Lung microvascular endothelial cell (primary cell): ENCODE results near the gene MSANTD2. TPM values are rescaled to one million over a fixed set of nuclear protein-coding genes. Genes with fewer than 3 reads are reported as not detected.

Source experiments
- DNase-seq, 2 donors: peaks; one replicate each; pipeline versions ENCODE4 v3.0.0 to v3.0.0-alpha.2; 2010; ENCODE audit warnings: low read depth in 2 of 2
- total RNA-seq: library from RNA; depleted of rRNA; stranded (reverse); fragments of >200 nt; gene quantifications from 2 replicates; pipeline ENCODE4 v1.2.1, GENCODE V29; 2014

Gene MSANTD2
- total RNA-seq, 1 donor from 2014 or later: 5.6 TPM

DNA sequence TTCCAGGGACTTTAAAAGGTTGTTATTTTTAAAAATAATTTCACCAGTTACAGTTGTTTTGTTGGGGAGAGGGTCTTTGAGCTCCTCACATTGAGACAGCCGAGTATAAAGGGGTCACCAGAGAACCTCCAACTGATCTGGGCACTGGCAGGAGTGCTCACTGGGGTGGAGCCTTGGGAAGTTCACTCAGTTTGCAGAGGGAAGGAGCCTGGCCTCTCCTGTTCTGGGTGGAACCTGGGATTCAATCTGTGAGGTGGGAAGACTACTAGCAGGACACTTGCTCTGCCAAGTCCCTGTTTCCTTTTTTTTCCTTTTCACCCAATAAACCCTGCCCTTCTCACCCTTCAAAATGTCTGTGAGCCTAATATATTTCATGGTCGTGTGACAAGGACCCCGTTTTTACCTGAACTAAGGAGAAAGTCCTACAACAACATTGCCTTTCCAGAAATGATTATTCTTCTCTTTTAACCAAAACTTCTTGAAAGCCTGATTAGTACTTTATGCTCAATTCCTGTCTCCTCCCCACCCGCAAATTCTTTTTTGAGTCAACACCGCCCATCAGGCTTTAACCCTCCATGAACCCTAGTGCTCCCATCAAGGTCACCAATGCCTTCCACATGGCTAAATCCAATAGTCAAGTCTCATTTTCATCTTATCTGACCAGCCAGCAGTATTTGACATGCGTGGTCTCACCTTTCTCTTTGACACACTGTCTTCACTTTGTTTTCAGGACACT is 22.0 kb upstream of the MSANTD2 start:
- no peak for DNase-seq

DNA sequence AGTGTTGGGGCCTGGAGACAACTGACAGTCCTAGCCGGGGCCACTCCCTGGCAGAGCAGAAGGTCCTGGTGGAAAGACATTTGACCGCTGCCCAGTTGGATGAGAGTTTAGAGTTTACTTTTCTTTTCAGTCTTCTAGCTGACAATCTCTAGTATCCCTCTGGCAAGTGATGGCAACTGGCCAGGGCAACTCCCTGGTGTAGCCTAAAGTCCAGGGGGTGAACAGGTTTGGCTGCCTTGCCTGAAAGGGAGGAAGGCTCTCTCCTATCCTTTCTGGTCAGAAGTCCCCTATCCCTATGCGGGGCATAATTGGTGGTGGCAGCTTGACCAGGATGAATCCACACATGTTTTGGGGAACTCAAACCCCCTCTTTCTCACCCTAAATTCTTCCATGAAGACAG is 16.8 kb upstream of the MSANTD2 start:
- DNase-seq: no peak

DNA sequence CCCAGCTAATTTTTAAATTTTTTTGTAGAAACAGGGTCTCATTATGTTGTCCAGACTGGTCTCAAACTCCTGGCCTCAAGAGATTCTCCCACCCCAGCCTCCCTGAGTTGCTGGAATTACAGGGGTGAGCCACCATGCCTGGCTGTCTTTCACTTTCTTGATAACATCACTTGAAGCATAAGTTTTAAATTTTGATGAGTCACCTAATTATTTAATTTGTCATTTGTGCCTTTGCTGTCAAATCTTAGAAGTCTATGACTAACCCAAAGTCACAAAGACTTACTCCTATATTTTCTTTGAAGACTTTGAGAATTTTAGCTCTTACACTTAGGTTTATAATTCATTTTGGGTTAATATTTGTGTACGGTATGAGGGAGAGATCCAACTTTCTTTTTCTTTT is 14.5 kb upstream of the MSANTD2 start:
- peak in 1 of 2 donors; percentile 23 for DNase-seq

DNA sequence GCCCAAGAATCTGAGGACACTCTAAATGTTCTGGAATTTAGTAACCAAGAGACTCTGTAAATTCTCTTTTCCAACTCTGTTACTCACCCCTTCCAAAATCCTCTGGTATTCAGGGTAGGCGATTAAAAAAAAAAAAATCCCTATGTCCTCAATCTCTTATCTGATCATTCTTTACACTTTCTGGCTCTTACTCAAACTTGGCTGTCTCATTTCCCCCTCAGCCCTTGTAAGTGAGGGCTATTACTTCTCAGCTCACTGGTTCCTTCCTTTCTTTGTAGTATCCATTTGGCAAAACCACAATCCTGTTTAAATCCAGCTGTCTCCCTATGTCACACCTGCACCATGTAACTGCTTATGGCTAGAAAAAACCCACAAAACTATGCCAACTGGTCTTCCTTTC is 12.7 kb upstream of the MSANTD2 start:
- peak in 1 of 2 donors; percentile 56 for DNase-seq

DNA sequence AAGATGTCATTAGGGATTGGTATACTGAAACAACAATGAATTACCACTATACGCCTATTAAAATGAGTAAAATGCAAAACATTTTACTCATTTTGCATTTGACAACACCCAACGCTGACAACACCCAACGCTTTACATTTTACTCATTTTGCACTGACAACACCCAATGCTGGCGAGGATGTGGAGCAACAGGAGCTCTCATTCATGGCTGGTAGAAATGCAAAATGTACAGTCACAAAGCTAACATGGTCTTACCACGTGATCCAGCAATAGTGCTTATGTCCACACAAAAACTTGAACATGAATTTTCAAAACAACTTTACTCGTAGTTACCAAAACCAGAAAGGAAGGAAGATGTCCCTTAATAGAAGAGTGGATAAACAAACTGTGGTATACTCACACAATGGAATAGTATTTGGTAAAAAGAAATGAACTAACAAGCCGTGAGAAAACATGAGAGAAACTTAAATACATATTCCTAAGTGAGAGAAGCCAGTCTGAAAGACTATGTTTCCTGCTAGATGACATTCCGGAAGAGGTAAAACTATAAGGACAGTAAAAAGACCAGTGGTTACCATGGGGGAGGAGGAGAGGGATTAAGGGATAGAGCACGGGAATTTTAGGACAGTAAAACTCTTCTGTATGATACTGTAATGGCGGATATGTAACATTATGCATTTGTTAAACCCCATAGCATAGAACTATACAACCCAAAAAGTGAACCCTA is 11.4 kb upstream of the MSANTD2 start:
- DNase-seq: no peak

DNA sequence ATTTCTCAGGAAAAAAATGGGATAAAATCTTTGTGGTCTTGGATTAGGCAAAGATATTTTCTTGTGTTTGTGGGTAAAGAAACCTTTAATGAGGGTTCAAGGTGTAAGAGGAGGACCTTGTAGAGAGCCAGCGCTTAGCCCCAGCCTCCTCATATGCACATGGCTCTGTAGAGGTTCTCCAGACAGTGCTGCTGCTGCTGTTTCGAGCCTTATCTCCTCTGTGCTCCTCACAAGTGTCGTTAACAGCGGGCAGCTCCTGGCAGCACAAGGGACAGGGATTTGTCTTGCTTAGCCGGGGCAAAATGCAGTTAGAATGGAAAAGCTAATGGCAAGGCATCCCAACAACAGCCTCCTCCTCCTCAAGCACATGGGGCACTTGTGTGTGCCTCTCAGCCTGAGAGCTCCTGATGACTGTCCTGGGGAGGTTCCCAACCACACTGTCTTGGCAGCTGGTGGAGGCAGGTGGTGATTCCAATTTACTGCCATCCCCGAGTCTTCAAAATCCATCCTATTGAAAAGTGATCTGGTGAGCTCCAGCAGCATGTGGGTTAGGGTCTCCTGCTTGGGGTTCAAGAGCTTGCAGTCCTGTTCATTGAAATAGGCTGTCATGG is 7.6 kb upstream of the MSANTD2 start:
- no peak for DNase-seq

DNA sequence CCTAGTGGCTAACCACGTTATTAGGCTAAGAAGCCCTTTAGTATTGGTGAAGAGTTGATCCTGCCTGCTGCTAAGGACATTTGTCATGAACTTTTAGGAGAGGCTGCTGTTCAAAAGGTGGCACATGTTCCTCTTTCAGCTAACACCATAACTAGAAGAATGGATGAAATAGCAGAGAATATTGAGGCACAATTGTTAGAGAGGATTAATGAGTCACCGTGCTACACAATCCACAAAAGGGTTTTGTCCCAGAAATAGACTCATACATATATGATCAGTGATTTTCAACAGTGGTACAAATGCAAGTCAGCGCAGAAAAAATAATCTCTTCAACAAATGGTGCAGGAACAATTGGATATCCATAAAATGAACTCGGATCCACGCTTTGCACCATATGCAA is 7.0 kb upstream of the MSANTD2 start:
- no peak for DNase-seq

DNA sequence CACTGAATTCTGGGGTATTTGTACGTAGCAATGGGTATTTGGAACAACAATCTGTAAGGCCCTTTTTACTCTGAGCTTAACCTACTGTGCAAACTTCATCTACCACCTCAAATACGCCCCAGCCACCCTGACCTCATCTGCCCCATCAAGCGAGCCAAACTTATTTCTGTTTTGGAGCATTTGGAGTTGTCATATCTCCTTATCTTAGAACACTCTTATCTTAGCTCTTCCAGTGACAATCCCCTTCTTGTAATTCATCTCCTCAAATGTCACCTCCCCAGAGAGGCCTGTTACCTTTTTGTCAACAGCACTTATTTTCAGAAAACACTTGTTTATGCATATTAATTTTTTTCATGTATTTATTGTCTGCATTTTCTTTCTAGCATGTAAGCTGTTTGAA is 4.7 kb upstream of the MSANTD2 start:
- no peak for DNase-seq

DNA sequence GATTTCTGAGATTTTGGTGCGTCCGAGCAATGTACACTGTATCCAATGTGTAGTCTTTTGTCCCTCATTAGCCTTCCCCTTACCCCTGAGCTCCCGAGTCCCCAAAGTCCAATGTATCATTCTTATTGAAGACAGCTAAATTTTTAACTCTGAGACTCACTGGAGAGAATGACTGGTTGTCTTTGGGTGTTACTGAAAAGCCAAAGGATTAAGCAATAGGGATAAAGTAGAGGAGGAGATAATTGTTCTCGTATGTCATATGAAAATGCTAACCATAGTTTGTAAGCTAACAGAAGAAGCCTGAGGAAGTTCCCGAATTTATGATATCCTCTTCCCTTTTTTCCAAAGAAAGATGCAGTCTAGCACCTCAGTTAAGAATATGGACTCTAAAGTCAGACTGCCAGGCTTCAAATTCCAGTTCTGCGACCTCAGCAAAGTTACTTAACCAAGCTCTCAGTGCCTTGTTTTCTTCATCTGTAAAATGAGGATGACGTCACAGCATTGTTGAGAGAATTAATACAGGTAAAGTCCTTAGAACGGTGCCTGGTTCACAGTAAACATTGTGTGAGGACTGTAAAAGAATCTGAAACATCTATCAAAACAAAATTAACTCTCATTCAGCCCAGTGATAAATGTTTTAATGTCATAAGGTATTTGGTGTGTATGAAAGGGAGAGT is 1.6 kb upstream of the MSANTD2 start:
- no peak for DNase-seq

DNA sequence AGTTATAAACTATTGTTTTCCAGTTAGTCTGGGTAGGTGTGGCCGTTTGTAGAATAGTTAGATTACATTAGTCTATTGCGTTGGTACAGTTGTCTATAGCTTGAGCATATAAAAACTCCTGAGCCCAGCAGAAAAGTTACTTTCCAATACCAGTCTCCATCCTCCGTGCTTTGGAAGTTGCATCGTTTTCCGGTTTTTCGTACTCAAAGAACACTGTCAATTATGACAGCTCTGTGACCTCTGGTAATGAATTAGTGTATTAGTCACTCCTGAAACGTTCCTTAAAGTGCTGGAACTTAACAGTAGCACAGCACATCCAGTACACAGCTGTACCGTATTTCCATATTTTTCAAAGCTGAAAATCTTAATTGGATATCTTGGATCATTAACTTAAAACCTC is 808 bp upstream of the MSANTD2 start:
- DNase-seq: peak in 1 of 2 donors; percentile 86

DNA sequence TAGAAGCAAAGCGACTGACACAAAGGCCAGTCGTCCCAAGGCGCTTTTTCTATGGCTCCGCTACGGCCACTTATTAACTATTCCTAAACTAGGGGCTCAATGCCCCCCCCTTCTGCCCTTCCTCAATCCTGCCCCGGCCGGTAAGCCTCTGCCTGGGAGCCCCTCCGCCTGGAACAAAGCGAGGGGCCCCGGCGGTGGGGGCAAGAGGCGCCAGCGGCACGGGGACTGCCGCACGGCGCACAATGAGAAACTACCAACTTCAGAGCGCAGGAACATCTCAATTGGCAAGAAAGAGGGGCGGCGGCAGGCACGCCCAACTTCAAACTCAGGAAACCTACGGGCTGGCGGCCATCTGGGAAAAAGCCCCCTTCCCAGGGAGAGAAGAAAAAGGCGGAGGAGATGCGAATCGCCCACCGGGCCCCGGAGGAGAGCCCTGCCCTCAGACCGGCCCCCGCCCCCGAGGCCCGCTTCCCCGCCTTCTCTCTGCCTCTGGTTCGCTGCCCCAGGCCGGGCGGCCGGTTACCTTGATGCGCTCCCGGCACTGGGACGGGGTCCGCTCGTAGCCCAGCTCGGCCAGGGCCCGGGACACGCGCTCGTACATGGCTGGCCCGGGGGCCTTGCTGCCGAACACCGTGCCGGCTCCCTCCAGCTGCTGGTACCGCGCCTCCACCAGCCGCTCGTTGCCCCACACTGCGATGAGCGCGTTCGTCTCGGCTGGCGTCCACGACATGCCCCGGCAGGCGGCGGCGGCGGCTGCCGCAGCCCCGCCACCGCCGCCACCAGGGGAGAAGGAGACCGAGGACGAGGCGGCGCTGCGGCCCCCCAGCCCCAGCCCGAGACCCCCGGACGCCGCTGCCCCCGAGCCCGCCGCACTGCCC is 619 bp downstream of the MSANTD2 start:
- peak; percentile 39 to 47 for DNase-seq

DNA sequence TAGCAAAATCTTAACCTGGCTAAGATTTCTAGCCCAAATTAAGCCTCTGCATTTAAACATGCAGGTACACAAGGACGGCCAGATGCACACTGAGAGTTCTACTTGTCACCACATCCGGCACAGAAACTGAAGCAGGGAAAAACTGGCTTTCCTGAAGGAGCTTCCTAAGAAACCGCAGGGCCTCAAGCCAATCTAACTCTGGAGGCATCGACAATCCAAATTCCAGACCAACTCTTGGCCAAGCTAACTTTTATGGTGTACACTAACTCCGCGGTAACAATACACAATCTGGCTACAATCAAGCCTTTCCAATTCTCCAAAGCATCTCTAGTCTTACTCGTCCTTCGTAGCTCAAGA is 1.2 kb downstream of the MSANTD2 start:
- DNase-seq: peak; percentile 4 to 63

DNA sequence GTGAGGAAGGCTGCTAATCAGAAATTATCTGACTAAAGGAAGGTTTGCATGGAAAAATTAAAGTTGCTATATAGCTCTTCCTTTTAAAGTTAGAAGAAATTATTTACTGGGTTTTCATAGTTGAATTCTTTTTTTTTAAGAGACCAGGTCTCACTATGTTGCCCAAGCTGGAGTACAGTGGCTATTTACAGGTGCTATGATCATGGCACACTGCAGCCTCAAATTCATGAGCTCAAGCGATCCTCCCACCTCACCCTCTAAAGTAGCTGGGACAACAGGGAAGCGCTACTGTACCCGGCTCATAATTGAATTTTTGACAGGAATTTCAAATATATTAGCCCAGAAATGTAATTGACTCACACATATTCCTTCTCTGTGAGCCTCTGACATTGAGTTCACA is 3.9 kb downstream of the MSANTD2 start:
- DNase-seq: no peak

DNA sequence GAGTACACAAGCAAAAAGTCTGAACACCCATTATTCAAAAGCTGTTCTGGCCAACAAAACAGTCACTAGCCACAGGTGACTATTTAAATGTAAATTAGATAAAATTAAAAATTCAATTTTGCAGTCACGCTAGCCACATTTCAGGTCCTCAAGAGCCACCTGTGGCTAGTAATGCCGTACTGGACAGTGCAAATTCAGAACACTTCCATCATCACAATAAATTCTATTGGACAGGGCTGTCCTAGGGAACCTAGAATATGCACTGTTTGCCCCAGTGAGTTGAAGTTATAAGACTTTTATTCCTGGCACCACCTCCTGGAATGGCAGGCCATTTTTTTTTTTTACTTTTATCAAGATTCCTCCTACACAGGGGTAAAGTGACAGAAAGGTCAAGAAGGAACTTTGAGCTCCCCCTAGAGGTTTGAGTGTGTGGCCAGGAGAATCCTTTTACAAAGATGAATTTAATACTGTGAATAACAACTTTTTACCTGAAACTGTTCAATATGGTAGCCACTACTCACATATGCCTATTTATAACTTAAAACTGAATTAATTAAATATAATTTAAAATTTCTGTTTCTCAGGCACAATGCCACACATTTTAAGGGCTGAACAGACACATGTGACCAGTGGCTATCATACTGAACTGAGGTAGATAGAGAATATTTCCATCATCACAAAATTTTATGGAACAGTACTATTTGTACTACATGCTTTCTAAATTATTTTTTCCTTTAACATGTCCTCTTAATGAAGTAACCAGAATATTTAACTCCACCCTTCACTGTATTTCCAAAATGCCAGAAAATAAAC is 6.5 kb downstream of the MSANTD2 start:
- peak; percentile 57 to 75 for DNase-seq

DNA sequence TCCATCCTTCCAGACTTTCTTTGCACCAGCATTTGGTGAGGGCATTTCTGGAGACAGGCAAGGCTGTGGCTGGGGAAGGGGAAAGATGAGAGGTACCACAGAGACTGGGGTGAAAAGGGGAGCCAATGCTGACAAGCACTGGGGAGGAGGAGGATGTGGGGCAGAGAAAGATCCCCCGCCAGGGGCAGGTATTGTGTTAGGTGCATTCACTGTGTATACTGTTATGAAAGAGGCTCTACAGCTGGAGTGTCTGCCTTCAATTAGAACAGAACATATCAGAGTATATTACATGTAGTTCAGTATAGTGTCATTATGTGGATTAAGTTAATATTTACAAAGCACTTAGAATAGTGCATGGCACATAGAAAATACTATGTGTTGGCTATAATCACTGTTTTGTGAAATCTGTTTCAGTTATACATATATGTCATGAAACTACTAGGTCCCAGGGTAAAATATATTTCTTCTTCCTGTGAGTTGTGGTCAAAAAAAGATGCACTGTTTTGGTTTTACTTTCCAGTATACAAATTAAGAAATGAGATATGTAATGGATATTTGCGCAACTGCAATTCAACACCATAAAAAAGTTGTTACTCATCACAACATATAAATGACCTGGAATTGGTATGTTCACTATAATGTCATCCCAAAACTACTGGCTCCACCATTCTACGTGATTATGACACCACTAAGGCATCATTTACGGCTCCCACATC is 8.4 kb downstream of the MSANTD2 start:
- DNase-seq: no peak

DNA sequence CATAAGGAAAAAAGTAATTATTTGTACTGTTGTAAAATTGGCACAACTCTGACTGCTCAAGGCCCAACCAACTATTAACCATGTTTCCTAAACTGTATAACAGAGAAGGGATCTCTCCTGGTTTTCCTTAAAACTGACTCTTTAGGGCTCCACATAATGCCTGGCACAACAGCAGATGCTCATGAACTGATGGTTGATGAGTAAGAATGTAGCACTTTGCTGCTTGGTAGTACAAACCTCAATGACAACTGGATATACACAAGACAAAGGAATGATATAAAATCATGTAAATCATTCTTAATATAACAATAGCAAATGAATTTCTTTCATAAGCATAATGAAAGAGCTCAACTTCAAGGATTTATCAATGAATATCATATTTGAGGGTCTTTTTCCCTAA is 11.7 kb downstream of the MSANTD2 start:
- DNase-seq: no peak

DNA sequence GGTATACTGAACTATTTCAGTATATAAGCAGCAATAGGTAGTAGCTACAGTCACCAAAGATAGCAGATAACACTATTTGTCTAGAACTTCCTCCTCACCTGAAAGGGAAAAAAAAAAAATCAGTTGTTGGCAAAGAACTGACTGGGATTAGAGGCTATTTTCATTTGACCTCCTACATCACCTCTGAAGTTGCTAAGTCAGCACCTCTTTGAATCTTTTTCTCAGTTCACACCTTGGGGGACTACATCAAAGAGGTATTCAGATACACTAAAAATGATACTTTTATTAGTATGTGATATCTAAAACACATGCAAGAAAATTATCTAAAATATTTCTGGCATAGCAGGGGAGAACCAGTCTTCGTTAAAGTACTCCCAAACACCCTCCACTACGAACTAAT is 16.2 kb downstream of the MSANTD2 start:
- DNase-seq: no peak

DNA sequence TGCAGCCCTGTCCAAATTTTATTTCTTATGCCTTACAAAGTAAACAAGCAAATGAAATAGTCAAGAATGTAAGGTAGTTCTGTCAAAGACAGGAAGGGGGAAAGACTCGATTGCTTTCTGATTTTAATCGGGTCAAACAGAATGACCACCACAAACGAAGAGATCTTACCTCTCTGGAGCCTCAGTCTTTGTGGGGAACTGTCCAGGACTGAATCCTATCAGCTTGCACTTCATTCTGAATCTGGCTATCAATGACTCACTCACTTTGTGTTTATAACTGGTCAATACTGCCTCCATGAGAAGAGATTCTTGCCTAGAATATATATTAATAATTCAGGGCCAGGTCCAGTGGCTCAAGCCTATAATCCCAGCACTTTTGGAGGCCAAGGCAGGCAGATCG is 17.2 kb downstream of the MSANTD2 start:
- DNase-seq: no peak

DNA sequence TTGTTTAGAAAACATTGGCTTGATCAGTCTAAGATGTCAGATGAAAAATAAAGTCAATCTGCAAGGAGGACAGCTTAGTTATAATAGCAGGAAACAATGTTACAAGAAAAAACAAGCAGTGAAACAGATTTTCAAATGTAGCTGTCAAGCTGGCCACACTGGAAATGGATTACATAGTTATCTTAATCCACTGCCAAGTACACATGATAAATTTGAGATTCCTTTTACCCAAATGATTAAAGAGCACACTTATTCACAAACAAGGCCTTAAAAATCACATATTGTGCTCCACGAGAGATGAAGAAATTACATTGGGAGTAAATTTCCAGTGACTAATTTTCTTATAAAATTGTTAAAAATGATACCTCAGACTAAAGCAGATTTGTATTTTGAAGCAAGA is 20.6 kb downstream of the MSANTD2 start:
- peak in 1 of 2 donors; percentile 19 for DNase-seq

DNA sequence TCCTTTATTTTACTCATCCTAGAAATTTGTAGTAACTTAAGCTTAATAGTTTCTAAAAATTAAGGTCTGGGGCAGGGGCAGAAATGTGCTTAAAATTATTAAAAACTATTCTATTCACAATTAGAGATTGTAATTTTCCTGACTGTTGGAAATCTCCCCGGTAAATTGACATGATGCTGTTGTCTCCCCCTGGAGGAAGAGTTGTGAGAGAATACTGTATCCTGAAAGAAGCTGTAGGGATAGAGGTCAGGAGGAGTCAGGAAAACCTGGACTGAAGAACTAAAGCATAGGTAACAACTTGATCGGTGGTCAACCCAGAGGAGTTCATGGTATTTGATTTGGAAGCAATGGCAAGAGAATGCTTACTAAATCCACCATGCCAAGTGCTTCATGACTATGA is 21.9 kb downstream of the MSANTD2 start:
- DNase-seq: no peak
